ENCODE measurements around the gene ERAL1. TPM values are rescaled to one million over a fixed set of nuclear protein-coding genes. Genes with fewer than 3 reads are reported as not detected.

ERAL1 gene
- total and polyA plus RNA-seq, 2 of the 13 experiments (the other 11 are each of a cell fraction or from before 2014, with no cell fraction given): 46.9 to 72.2 TPM

DNA sequence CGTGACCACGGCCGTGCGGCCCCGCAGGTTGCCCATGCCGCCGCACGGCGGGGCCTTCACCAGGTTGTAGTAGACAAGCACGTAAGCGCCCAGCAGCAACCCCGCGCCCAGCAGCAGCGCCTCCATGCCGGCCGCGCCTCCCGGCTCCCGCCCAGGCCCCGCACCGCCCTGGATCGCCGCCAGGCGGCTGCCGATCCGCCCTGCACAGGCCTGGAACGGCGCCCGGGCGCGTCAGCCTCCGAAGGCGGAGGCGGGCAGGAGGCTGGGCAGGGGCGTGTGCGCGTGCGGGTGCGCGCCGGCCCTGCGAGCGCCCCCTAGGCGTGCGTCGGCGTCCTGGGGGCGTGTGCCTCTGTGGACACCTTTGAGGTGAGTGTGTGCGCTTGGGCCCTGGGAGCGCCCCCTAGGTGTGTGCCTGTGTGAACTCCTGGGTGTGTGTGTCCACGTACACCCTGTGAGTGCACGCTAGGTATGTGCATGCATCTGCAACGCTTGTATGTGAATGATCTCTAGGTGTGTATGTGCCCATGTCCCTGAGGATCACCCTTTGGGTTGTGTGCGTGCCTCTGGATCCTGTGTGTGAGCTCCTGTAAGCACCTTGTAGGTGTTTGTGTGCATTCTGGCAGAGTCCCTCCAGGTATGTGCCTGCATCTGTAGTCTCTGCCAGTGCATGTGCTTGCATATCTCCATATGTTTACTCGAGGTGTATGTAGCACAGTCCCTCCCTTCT lies 48.2 kb downstream of the ERAL1 start, which contains the start of gene DHRS13 (continued):
- TF ChIP-seq ZNF616 (CRISPR knock-in tag; IDR thresholded peaks at IDR 0.05; ENCODE audit: low read depth): no peak
- no peak for TF ChIP-seq ZNF225 (CRISPR knock-in tag; IDR thresholded peaks at IDR 0.05)
- TF ChIP-seq PLRG1 (conservative IDR thresholded peaks at IDR 0.05): no peak
- TF ChIP-seq ZNF430 (CRISPR knock-in tag; IDR thresholded peaks at IDR 0.05): peak; percentile 15; the same call in 1 of the 2 replicates
- TF ChIP-seq ZNF776 (CRISPR knock-in tag; IDR thresholded peaks at IDR 0.05): peak; percentile 91; the same call in 1 of the 2 replicates
- TF ChIP-seq ZKSCAN8 (CRISPR knock-in tag; IDR thresholded peaks at IDR 0.05; ENCODE audit: borderline replicate concordance): peak; percentile 79; the same call in 1 of the 2 replicates
- TF ChIP-seq ZC3H13 (CRISPR knock-in tag; IDR thresholded peaks at IDR 0.05): peak; percentile 78
- TF ChIP-seq, protein P1, sequence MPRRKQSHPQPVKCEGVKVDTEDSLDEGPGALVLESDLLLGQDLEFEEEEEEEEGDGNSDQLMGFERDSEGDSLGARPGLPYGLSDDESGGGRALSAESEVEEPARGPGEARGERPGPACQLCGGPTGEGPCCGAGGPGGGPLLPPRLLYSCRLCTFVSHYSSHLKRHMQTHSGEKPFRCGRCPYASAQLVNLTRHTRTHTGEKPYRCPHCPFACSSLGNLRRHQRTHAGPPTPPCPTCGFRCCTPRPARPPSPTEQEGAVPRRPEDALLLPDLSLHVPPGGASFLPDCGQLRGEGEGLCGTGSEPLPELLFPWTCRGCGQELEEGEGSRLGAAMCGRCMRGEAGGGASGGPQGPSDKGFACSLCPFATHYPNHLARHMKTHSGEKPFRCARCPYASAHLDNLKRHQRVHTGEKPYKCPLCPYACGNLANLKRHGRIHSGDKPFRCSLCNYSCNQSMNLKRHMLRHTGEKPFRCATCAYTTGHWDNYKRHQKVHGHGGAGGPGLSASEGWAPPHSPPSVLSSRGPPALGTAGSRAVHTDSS (CRISPR knock-in tag; conservative IDR thresholded peaks at IDR 0.05): no peak
- TF ChIP-seq ELF1 (CRISPR knock-in tag; IDR thresholded peaks at IDR 0.05): peak; percentile 41; the same call in 1 of the 2 replicates
- TF ChIP-seq, protein P2, sequence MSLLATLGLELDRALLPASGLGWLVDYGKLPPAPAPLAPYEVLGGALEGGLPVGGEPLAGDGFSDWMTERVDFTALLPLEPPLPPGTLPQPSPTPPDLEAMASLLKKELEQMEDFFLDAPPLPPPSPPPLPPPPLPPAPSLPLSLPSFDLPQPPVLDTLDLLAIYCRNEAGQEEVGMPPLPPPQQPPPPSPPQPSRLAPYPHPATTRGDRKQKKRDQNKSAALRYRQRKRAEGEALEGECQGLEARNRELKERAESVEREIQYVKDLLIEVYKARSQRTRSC (CRISPR knock-in tag; IDR thresholded peaks at IDR 0.05; ENCODE audit: low read depth): no peak
- peak; percentile 97 for TF ChIP-seq SPEN (CRISPR knock-in tag; IDR thresholded peaks at IDR 0.05; ENCODE audit: low read depth)
- no peak; the same call in 1 of the 2 replicates for TF ChIP-seq SIX4 (CRISPR knock-in tag; IDR thresholded peaks at IDR 0.05)
- TF ChIP-seq MIER3 (CRISPR knock-in tag; IDR thresholded peaks at IDR 0.05; ENCODE audit: borderline replicate concordance): peak; percentile 90; the same call in 1 of the 2 replicates
- TF ChIP-seq, protein P3, sequence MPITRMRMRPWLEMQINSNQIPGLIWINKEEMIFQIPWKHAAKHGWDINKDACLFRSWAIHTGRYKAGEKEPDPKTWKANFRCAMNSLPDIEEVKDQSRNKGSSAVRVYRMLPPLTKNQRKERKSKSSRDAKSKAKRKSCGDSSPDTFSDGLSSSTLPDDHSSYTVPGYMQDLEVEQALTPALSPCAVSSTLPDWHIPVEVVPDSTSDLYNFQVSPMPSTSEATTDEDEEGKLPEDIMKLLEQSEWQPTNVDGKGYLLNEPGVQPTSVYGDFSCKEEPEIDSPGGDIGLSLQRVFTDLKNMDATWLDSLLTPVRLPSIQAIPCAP (CRISPR knock-in tag; IDR thresholded peaks at IDR 0.05; ENCODE audit: low read depth): no peak; the same call in 1 of the 2 replicates
- TF ChIP-seq, protein P4, sequence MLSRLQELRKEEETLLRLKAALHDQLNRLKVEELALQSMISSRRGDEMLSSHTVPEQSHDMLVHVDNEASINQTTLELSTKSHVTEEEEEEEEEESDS (CRISPR knock-in tag; IDR thresholded peaks at IDR 0.05; ENCODE audit: borderline replicate concordance): peak; percentile 79; the same call in 1 of the 2 replicates
- TF ChIP-seq, protein P5, sequence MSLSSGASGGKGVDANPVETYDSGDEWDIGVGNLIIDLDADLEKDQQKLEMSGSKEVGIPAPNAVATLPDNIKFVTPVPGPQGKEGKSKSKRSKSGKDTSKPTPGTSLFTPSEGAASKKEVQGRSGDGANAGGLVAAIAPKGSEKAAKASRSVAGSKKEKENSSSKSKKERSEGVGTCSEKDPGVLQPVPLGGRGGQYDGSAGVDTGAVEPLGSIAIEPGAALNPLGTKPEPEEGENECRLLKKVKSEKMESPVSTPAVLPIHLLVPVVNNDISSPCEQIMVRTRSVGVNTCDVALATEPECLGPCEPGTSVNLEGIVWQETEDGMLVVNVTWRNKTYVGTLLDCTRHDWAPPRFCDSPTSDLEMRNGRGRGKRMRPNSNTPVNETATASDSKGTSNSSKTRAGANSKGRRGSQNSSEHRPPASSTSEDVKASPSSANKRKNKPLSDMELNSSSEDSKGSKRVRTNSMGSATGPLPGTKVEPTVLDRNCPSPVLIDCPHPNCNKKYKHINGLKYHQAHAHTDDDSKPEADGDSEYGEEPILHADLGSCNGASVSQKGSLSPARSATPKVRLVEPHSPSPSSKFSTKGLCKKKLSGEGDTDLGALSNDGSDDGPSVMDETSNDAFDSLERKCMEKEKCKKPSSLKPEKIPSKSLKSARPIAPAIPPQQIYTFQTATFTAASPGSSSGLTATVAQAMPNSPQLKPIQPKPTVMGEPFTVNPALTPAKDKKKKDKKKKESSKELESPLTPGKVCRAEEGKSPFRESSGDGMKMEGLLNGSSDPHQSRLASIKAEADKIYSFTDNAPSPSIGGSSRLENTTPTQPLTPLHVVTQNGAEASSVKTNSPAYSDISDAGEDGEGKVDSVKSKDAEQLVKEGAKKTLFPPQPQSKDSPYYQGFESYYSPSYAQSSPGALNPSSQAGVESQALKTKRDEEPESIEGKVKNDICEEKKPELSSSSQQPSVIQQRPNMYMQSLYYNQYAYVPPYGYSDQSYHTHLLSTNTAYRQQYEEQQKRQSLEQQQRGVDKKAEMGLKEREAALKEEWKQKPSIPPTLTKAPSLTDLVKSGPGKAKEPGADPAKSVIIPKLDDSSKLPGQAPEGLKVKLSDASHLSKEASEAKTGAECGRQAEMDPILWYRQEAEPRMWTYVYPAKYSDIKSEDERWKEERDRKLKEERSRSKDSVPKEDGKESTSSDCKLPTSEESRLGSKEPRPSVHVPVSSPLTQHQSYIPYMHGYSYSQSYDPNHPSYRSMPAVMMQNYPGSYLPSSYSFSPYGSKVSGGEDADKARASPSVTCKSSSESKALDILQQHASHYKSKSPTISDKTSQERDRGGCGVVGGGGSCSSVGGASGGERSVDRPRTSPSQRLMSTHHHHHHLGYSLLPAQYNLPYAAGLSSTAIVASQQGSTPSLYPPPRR (CRISPR knock-in tag; IDR thresholded peaks at IDR 0.05; ENCODE audit: borderline replicate concordance): peak; percentile 76
- no peak for TF ChIP-seq ZNF496 (CRISPR knock-in tag; IDR thresholded peaks at IDR 0.05; ENCODE audit: insufficient replicate concordance)
- TF ChIP-seq ZNF607 (CRISPR knock-in tag; IDR thresholded peaks at IDR 0.05; ENCODE audit: borderline replicate concordance): no peak
- peak; percentile 82 for TF ChIP-seq ZSCAN21 (CRISPR knock-in tag; IDR thresholded peaks at IDR 0.05; ENCODE audit: borderline replicate concordance)
- TF ChIP-seq FOXP1 (IDR thresholded peaks at IDR 0.05): no peak
- peak; percentile 37; the same call in 1 of the 2 replicates for TF ChIP-seq FOXP1 (CRISPR knock-in tag; IDR thresholded peaks at IDR 0.05)
- TF ChIP-seq, protein P6, sequence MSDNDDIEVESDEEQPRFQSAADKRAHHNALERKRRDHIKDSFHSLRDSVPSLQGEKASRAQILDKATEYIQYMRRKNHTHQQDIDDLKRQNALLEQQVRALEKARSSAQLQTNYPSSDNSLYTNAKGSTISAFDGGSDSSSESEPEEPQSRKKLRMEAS (IDR thresholded peaks at IDR 0.05): peak; percentile 94

All from HepG2 (cell line).